CD4-positive, alpha-beta T cell treated with Interleukin-4 for 4 hours (primary cell): ENCODE results near the gene PRR18.
A peak's percentile ranks its signal among the peaks of the same experiment; 100 is the strongest.

Experiments used
- DNase-seq: peaks from one replicate; pipeline ENCODE4 v3.0.0-alpha.2; 2020

PRR18 gene

DNA sequence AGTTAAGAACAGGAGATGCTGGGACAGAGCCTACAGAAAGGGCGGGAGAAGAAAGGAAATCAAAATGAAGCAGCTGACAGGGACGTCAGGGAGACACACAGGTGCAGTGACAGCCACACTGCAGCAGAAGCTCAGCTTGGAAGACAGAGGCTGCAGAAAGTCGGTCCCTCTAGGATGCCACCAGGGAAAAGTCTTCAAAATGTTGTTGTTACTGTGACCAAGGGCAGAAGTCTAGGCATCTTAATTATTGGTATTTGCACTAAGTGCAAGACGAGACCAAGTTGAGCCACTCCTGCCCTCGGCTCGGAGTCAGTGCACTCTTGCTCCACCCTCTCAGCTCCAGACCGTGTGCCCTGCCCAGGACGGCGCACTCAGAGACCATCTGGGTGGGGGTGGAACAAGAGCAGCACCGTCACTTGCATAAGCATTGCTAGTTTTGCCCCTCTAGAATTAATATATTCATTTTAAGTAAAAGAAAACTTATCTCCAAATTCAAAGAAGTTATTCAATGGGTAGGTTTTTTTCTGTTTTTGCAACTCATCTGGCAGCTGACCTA is 2.6 kb downstream of the PRR18 start:
- DNase-seq: no peak

DNA sequence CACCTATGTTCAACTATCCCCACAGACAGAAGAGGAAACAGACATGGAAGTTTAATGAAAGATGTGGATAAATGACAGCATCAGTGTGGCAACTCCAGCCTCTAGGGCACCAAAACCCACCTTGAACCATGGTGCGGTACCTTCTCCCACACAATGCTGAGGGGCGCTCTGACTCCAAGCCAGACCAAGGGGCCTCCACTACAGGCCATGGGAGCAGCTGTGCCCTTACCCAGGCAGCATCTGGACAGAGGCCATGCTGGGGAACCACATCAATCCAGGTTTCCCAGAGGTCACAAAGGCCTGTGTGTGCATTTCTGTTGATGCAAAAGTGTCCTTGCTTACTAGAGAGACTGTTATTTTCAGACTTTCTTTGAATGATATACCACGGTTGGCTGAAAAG is 4.1 kb downstream of the PRR18 start:
- no peak for DNase-seq

DNA sequence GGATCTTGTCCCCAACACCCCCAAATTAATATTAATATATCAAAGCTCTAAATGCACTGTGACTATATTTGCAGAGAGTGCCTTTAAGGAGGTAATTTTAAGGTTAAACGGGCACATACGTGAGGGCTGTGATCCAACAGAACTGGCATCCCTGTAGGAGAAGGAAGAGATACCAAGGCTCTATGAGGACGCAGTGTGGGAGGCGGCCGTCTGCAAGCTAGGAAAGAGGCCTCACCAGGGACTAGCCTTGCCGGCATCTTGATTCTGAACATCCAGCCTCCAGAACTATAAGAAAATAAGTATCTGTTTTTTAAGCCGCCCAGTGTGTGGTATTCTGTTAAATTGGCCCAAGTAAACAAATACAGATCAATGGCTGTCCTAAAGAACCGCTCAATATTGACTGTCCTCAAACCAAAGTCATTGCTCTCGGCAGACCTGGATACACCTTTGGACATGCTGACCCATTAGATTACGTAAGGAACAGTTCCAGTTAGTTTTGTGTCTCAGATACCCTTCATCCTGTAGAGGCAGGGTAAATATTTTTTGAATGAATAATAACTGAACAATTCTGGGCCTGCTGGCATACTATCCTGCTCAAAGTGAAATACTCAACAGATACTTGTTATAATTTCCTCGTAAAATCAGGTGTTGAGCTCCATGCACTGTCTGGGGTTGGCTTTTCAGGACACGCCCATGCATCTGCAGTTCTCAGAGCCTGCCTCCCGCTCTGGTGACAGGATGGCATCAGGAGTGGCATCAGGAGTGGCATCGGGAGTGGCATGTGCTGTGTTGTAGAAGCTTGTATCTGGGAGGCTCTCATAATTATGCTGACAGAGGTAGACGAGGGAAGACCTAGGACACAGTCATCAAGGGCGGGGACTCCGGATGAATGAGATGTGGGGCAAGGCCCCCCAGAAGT is 6.3 kb downstream of the PRR18 start:
- no peak for DNase-seq

DNA sequence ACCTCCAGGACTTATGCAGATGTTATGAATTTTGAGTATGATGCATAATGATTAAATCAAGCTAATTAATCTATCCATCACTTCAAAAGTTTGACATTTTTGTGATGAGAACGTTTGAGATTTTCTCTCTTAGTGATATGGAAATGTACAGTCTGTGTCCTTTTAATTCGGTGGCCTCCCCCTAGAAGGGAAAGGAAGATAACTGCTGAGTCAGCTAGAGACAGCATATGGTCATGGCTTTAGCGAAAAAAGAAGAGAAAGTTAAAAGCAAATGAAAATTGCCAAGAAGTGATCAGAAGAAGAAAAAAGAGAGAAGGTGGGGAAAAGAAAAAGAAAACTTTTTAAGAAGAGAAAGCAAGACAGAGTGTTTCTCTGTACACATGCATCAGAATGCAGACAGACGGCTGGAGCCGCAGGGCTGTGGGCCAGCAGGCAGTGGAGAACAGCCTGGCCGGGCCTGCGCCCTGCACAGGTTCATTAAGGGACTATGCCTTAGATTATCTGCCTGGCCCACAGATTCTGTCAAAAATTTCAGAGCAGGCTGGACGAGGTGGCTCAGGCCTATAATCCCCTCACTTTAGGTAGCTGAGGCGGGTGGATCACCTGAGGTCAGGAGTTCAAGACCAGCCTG is 7.7 kb downstream of the PRR18 start:
- DNase-seq: no peak

DNA sequence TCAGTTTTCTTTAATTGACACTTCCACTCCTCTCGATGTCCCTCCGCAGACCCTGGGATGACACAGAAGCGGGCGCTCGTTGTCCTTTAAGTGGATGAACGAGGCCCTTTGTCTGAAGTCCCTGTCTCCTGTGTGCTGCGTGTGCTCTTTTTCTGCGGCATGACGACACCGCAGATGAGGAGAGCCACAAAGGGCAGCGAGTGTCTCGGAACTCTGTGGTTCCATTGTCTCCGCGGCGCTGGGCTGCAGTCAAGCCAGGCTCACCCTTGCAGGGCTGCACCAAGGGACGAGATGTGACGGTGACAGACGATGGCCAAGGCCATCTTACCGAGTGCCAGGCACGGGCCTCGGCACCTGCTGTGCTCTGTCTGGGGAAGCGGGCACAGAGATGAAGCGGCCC is 10.6 kb downstream of the PRR18 start:
- DNase-seq: no peak

DNA sequence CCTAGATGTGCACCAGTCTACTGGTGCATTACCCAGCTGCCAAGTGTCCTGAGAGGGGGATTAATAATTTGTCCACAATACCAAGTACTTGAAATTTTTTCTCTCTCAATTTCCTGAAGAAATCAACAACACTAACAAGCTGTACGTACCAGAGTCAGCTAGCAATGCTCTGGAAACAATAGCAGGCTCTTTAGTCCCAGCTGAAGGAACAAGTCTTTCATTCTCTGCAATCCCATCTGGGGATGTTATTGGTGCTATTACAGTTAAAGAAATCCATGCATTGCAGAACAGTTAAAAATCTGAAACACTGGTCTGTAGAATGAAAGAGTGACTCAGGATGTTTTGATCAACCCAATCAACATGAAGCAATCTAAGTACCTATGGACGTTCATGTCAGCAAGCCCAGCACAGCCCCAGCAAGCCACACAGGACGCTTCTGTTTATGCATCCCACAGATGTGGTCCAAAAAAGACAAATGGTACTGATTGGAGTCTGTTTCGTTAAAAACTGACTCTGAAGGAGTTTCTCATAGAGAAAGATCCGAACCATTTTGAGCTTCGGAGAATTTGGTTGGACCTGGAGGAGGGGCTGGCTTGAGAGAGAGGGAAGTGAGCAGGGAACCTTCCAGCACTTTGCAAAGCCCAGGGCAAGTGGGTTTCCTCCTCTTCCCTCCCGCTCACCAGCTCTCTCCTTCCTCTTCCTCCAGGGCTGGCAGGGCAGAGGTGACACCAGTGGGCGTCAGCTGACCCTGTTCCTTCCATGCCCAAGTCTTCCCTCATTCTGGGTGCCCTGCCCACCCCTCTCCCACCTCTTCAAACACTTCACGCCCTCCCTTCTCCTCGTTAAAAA is 11.9 kb downstream of the PRR18 start:
- no peak for DNase-seq

DNA sequence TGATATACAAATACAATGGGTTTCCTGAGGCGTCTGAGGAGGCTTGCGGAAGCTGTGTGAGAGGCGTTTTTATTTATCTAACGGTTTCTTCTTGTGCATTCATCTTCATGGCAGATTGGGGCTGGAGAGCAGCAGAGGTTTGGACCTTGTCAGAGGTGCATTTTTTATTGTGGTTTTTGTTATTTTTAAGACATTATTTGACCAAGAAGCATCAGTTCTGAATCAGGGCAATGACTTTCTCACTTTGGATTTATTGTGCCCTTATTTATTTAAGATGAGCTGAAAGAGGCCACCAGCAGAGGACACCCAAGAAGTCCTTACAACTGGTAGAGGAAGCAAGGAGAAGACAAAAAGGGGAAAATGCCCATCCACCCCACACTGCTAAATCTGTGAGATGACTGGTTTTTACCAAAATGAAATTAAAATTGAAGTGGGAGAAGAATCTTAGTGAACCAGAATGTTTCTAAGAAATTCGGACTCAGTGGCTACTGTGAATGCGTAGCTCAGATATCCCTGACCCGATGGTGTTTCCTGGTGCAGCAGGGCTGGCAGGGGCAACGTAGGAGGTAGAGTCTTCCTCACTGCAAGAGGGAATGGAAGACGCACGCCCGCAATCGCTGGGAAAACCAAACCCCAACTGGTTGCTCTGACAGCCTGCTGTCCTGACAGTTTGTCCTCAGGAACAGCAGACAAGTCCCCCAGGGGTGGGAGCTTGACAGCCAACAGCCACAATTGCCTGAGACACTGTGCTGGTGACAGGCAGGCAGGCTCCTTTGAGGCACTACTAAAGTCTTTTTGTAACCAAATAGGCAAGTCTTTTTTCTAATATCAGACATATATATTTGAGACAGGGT is 14.2 kb downstream of the PRR18 start:
- DNase-seq: no peak

DNA sequence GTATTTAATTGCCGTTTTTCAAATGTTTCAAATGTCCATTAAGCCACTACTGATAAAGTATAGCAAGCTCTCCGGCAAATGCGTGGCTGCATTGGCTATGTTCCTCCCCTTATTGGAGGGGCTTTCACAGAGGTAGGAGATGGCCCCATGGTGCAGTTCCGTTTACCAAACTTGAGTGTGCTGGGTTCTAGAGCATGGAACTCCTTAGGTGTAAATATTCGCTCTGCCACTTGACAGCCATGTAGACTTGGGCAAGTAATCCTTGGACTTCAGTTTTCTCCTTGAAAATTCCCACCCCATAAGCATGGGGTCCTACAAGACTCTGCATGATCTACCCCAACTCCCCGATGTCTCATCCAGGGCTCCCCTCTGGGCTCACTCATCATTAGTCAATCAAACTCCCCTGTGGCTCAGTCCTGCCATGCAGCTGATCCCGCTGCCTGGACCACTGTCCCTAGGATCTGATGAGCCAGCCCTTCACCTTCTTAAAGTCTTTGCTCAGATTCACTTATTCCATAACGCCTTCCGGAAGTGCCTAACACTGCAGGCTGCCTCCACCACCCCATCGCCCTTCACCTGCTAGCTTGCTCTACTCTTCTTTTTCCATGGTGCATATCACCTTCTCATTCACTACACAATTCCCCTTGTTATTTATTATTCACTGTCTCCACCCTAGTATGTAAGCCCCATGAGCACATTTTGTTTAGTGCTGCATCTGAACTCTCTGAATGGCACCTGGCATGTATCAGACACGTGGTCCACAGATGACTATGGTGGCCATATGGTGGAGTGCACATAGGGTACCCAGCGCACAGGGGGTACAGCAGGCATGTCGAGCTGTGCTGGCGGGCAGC is 18.8 kb downstream of the PRR18 start:
- DNase-seq: no peak

DNA sequence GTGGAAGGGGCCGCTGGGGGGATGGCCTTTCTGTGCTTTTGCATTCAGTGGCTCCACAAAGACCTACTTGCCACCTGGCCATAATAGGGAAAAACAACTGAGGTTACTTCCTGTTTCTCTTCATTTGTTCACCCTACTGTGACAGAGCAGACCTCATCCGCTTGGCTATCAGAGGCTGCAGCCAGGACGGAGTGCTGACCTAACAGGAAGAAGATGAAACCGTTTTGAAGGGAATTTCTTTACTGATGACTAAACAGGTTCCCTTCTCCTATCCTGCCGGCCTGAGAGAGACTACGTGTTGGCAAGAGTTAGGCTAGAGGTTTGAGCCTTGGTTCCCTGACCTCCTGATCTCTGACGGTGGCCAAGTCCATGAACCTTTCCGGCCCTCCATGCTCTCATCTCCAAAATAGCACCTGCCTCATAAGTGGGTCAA is 21.3 kb downstream of the PRR18 start:
- no peak for DNase-seq

DNA sequence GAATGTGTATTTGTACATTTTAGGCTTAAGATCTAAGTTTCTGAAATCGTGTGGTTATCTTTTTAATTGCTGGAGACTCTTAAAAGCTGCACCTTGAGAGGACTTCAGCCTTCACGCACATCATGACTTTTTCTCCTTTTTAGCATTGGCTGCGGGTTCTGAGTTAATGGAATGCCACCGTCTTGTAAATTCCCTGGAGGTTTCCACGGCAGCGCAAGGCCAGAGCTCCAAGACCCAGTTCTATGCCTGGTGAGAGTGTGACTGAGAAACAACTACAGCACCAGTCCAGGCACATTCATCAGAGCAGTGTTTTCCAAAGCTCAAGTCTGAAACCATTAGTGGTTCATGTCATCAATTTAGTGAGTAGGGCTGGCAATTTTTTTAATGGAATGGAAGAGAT is 23.0 kb downstream of the PRR18 start:
- no peak for DNase-seq

DNA sequence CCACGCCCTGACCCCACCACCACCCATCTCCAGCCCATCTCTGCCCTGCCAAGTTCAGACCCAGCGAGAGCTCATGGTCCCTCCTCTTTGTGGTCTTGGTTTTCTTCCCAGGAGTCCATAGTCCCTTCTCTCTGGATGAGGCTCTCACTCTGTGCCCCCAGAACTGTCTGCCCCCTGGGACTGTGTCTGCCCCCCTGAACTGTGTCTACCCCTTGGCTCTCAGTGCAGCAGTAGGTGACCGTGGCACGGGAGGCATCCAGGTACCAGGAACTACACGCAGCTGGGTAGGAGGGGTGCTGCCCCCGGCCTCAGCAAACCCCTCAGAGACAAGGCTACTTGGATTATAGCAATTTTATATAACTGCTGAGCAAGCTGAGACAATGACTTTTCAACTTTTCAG is 23.6 kb downstream of the PRR18 start:
- no peak for DNase-seq

DNA sequence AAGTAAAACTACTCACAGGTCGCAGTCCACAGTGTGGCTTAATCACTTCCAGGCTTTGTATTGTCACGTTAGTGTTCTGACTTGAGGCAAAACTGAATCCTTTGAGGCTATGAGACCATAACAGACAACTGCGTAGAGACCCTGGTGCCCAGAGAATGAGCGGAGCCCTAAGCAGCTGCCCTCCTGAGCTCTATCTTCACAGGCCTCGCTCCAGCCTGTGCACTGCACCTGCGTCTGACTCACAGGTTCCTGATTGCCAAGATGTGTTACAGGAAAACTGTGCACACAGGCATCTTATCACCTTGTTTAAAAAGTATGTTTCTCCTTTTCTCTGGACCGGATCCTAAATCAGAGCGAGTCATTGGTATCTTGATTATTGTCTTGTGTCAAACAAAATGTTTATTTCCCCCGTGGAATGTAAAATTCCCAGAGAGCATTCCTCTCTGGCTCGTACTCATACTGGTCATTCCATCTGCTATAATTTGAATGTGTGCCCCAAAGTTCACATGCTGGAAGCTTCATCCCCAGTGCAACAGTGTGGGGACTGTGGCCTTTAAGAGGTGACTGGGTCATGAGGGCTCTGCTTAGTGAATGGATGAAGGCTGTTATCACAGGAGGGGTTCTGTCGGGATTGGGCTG is 25.7 kb downstream of the PRR18 start:
- no peak for DNase-seq

DNA sequence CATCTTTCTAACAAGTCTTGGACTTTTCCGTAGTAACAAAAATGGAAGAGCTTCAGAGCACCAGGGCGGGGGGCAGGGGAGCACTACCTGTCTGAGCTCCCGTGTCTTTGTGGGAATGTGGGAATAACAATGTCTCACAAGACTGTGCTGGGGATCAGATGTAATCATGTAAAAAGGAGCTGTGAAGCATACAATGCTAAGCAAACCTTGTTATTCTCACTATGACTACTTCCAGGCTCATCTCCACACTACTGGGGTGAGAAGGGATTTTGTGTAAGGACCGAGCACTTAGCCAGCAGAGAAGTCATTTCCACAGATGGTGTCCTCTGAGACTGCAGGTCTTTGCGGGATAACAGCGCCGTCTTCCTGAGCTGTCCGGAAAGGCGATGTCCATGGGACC is 27.1 kb downstream of the PRR18 start:
- DNase-seq: no peak

DNA sequence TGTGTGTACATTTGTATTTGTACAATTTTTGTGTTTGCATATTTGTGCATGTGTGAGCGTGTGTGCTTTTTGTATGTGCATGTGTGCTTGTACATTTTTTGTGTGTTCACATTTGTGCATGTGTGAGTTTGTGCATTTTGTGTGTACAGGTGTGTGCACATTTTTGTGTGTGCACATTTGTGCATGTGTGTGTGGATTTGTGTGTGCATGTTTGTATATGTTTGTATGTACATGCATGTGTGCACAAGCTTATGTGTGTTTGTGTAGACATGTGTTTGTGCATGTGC is 28.9 kb downstream of the PRR18 start:
- no peak for DNase-seq

DNA sequence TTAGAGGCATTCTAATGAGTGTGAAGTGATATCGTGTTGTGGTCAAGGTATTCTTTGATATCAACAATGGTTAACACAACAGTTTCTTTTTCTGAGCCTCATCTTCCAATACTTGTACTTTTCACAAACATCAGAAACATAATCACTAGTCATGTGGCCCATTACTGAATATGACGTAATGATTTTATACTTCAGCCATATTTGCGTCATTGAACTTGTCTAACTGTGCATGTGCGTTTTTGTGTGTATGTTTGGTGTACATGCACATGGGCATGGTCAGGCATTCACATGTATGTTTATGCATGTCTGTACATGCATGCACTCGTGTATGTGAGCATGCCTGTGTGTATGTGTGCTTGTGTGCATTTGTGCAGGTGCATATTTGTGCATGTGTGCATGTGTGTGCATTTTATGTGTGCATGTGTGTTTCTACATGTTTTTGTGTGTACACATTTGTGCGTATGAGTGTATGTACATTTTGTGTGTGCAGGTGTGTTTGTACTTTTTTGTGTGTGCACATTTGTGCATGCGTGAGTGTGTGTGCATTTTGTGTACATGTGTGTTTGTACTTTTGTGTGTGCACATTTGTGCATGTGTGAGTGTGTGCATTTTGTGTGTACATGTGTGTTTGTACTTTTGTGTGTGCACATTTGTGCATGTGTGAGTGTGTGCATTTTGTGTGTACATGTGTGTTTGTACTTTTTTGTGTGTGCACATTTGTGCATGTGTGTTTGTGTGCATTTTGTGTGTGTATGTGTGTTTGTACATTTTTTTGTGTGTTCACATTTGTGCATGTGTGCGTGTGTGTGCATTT is 29.4 kb downstream of the PRR18 start:
- no peak for DNase-seq

DNA sequence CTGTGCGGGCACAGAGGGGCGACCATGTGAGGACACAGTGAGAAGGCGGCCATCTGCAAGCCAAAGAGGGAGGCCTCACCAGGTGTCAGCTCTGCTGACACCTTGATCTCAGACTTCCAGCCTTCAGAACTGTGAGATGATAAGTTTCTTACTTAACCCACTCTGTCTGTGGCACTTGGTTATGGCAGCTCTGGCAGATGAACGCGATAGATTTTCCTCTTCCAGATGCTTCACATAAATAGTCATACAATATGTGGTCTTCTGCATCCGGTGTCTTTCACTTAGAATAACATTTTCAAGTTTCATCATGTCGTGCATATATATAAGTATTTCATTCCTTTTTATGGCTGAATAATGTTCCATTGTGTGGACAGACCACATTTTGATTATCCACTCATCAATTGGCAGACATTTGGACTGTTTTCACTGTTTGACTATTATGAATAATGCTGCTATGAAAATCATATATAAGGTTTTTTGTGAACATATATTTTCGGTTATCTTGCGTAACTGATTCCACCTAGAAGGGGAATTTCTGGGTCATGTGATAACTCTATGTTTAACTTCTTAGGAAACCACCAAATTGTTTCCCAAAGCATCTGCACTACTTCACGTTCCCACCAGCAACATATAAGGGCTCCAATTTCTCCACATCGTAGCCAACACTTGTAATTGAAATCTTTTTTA is 30.2 kb downstream of the PRR18 start:
- DNase-seq: no peak

DNA sequence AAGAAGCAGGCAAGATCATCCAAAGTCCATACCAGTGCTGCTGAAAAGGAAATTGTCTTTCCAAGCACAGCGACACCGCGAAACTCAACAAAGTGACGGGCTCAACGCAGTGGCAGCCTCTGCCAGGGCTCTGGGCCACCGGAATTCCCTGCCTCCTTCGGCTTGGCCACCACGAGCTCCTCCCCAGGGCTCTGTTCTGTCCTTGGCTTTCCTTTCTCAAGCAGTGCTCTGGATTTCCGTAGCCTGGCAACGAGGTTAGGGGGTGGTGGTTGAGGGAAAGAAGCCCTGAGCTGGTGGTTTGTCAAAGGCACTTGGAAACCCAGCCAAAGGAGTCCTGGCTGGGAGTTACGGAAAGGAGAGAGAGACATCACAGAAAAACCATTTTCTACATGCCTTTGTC is 31.2 kb downstream of the PRR18 start:
- no peak for DNase-seq

DNA sequence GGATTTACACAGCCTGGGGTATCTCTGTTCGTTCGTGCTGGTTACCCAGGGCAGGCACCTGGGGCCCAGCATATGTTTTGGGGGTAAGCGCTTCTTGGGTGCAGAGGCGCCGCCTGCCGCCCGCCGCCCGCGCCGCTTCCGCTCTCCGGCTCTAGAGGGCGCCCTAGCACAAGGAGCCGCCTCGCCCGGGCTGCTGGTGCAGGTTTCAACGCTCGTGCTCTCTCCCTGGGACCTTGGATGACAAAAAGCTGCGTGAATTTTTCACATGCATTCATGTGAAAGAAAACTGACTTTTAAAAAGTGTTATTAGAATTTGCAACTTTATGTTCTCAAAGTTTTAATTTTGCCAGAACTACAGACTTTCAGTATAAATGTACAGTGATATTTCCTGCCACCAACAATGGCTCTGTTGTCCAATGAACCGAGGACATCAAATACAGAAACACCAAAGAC is 32.5 kb downstream of the PRR18 start:
- peak; percentile 67 for DNase-seq

DNA sequence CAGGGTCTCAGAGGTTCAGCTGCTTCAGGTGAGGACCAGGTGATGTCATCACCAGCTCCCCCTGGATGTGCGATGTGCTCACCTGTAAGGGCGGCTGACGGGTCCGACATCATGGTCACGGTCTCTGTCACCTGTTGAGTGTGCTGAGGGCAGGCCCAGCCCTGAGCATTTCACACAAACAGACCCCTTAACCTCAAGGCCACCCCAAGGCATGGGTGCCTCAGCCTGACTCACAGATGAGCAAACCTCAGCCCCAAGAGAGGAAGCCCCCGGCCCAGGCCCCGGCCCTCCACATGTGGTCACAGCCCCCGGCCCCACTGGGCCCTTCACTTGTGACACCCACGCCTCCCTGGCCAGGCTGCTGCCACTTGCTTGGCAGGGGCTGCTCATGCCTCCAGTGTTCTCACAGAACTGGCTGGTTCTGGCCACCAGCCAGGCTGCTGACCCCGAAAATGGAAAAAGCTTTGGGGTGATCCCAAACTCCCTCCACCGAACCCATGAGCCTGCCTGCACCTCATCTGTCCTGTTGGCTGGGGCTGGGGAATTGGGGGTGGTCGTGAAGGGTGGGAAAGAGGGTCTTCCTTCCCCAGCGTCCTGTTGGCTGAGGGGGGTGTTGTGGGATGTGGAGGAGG is 33.3 kb downstream of the PRR18 start:
- DNase-seq: no peak
